ENCODE data around the gene OSBPL8.
A peak's percentile ranks its signal among the peaks of the same experiment; 100 is the strongest.
"Not testable (repeated sequence)": the region's sequence is repeated elsewhere in the genome, so short reads cannot be mapped to it uniquely, and the experiment has no call there.

The OSBPL8 gene

DNA sequence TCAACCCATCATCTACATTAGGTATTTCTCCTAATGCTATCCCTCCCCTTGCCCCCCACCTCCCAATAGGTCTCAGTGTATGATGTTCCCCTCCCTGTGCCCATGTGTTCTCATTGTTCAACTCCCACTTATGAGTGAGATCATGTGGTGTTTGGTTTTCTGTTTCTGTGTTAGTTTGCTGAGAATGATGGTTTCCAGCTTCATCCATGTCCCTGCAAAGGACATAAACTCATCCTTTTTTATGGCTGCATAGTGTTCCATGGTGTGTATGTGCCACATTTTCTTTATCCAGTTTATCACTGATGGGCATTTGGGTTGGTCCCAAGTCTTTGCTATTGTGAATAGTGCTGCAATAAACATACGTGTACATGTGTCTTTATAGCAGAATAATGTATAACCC, 182.7 kb downstream of the OSBPL8 start:
- H3K4me1 ChIP-seq (ENCODE audit: control insufficient read depth, insufficient read depth, low read length); H3K4me3 ChIP-seq (ENCODE audit: low read depth, low read length); POLR2A ChIA-PET; H3K9me3 ChIP-seq (ENCODE audit: control insufficient read depth, insufficient read depth, low read depth, low read length); H3K27ac ChIP-seq (ENCODE audit: extremely low read depth, low read depth, low read length): not testable (repeated sequence)
- H3K36me3 ChIP-seq (ENCODE audit: control insufficient read depth in 2 of 2, insufficient read depth in 1 of 2, low read length in 2 of 2), result peaks cover 3 to 24% of the 10 kb centered on the region in 2 experiments
- peak; percentile 87 for TF ChIP-seq ZNF146 (tag by site-specific recombination; IDR thresholded peaks at IDR 0.05)
- CTCF ChIA-PET, result interaction anchor here (1.1 kb wide), 1 partner anchor 210 kb away, joined by 3 read pairs; no protein-coding TSS in a partner anchor

DNA sequence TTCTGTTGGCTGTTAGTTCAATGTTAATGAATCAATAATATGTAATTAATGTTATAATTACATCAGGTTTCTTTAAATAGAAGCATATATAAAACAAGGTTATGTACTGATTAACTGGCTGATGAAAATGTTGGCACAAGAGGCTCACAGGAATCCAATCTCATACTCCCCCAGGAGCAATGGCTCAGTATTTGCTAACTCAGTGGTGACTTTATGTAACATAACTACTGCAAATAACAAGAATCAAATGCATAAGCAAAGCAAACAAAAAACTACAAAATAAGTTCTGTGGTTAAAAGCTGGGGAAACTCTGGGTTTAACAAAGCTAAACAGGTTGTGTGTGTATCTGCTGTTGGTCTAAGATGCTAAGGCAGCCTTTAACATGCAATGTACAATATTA, 183.6 kb downstream of the OSBPL8 start:
- ChIA-PET CTCF (interaction anchor here (1.1 kb wide), 1 partner anchor 211 kb away, joined by 3 read pairs; no protein-coding TSS in a partner anchor), POLR2A (no interaction called here)
- no peaks in the 10 kb centered on the region for H3K9me3 ChIP-seq (ENCODE audit: control insufficient read depth, insufficient read depth, low read depth, low read length)
- TF ChIP-seq ZNF785 (tag by site-specific recombination; IDR thresholded peaks at IDR 0.05) (no peak), ZBTB48 (tag by site-specific recombination; IDR thresholded peaks at IDR 0.05) (no peak), WT1 (tag by site-specific recombination; IDR thresholded peaks at IDR 0.05) (no peak), ZNF473 (tag by site-specific recombination; IDR thresholded peaks at IDR 0.05) (no peak), ZNF518A (tag by site-specific recombination; conservative IDR thresholded peaks at IDR 0.05; ENCODE audit: low read depth) (no peak), ZNF488 (tag by site-specific recombination; IDR thresholded peaks at IDR 0.05) (no peak), OSR2 (tag by site-specific recombination; IDR thresholded peaks at IDR 0.05) (no peak), ZNF664 (tag by site-specific recombination; IDR thresholded peaks at IDR 0.05) (no peak), ZNF121 (tag by site-specific recombination; IDR thresholded peaks at IDR 0.05) (no peak), MEIS1 (CRISPR knock-in tag; IDR thresholded peaks at IDR 0.05; ENCODE audit: borderline replicate concordance) (no peak), ZSCAN23 (tag by site-specific recombination; IDR thresholded peaks at IDR 0.05) (no peak), SP7 (tag by site-specific recombination; IDR thresholded peaks at IDR 0.05) (no peak), SCRT2 (tag by site-specific recombination; IDR thresholded peaks at IDR 0.05) (no peak), ZNF624 (tag by site-specific recombination; IDR thresholded peaks at IDR 0.05) (no peak), ZBTB21 (tag by site-specific recombination; IDR thresholded peaks at IDR 0.05) (no peak), ZFP3 (tag by site-specific recombination; IDR thresholded peaks at IDR 0.05; ENCODE audit: low read depth) (no peak)
- TF ChIP-seq, protein P1, sequence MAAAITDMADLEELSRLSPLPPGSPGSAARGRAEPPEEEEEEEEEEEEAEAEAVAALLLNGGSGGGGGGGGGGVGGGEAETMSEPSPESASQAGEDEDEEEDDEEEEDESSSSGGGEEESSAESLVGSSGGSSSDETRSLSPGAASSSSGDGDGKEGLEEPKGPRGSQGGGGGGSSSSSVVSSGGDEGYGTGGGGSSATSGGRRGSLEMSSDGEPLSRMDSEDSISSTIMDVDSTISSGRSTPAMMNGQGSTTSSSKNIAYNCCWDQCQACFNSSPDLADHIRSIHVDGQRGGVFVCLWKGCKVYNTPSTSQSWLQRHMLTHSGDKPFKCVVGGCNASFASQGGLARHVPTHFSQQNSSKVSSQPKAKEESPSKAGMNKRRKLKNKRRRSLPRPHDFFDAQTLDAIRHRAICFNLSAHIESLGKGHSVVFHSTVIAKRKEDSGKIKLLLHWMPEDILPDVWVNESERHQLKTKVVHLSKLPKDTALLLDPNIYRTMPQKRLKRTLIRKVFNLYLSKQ (tag by site-specific recombination; IDR thresholded peaks at IDR 0.05; ENCODE audit: borderline replicate concordance), result no peak
- TF ChIP-seq, protein P2, sequence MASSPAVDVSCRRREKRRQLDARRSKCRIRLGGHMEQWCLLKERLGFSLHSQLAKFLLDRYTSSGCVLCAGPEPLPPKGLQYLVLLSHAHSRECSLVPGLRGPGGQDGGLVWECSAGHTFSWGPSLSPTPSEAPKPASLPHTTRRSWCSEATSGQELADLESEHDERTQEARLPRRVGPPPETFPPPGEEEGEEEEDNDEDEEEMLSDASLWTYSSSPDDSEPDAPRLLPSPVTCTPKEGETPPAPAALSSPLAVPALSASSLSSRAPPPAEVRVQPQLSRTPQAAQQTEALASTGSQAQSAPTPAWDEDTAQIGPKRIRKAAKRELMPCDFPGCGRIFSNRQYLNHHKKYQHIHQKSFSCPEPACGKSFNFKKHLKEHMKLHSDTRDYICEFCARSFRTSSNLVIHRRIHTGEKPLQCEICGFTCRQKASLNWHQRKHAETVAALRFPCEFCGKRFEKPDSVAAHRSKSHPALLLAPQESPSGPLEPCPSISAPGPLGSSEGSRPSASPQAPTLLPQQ (tag by site-specific recombination; IDR thresholded peaks at IDR 0.05), result no peak
- TF ChIP-seq, protein P3, sequence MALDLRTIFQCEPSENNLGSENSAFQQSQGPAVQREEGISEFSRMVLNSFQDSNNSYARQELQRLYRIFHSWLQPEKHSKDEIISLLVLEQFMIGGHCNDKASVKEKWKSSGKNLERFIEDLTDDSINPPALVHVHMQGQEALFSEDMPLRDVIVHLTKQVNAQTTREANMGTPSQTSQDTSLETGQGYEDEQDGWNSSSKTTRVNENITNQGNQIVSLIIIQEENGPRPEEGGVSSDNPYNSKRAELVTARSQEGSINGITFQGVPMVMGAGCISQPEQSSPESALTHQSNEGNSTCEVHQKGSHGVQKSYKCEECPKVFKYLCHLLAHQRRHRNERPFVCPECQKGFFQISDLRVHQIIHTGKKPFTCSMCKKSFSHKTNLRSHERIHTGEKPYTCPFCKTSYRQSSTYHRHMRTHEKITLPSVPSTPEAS (tag by site-specific recombination; IDR thresholded peaks at IDR 0.05), result no peak
- peaks cover 0 to 24% of the 10 kb centered on the region in 2 experiments for H3K36me3 ChIP-seq (ENCODE audit: control insufficient read depth in 2 of 2, insufficient read depth in 1 of 2, low read length in 2 of 2)
- no peaks in the 10 kb centered on the region for H3K4me1 ChIP-seq (ENCODE audit: control insufficient read depth, insufficient read depth, low read length)
- H3K4me3 ChIP-seq (ENCODE audit: low read depth, low read length), result no peak overlapping the region
- H3K27ac ChIP-seq (ENCODE audit: extremely low read depth, low read depth, low read length), result no peak overlapping the region

Measured in HEK293 (cell line).